C4-2B (cell line): ENCODE measurements around the gene SIT1.

ENCODE experiments used
- H3K27ac ChIP-seq: fragments of 450-650 bp; 2 replicates; pipeline ENCODE4 v1.5.1; 2017
- ZFX ChIP-seq: fragments of 450-650 bp; IDR thresholded peaks from 2 replicates; pipeline ENCODE4 v1.6.1; 2017
- TF ChIP-seq, protein P1 (sequence below): fragments of 450-650 bp; conservative IDR thresholded peaks from 2 replicates; pipeline ENCODE4 v1.5.1; 2017; ENCODE audit warnings: mild to moderate bottlenecking

The SIT1 gene

DNA sequence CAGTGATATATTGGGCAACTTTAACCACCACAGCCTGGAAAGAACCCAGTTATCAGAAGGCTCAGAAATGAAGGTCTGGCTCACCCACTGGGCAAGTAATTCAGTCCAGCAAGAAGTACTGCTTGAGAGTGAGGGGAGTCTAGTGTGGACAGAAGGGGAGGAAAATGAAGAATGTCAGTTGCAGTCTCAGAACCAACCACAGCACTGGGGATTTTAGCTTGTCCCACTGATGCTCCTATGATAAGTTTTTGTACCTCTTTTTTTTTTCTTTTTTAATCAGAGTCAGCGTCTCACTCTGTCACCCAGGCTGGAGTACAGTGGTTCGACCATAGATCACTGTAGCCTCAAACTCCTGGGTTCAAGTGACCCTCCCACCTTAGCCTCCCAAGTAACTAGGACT, 23.2 kb downstream of the SIT1 start:
- TF ChIP-seq, protein P1, sequence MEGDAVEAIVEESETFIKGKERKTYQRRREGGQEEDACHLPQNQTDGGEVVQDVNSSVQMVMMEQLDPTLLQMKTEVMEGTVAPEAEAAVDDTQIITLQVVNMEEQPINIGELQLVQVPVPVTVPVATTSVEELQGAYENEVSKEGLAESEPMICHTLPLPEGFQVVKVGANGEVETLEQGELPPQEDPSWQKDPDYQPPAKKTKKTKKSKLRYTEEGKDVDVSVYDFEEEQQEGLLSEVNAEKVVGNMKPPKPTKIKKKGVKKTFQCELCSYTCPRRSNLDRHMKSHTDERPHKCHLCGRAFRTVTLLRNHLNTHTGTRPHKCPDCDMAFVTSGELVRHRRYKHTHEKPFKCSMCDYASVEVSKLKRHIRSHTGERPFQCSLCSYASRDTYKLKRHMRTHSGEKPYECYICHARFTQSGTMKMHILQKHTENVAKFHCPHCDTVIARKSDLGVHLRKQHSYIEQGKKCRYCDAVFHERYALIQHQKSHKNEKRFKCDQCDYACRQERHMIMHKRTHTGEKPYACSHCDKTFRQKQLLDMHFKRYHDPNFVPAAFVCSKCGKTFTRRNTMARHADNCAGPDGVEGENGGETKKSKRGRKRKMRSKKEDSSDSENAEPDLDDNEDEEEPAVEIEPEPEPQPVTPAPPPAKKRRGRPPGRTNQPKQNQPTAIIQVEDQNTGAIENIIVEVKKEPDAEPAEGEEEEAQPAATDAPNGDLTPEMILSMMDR: no peak
- no peak for TF ChIP-seq ZFX
- no peak overlapping the region for H3K27ac ChIP-seq

DNA sequence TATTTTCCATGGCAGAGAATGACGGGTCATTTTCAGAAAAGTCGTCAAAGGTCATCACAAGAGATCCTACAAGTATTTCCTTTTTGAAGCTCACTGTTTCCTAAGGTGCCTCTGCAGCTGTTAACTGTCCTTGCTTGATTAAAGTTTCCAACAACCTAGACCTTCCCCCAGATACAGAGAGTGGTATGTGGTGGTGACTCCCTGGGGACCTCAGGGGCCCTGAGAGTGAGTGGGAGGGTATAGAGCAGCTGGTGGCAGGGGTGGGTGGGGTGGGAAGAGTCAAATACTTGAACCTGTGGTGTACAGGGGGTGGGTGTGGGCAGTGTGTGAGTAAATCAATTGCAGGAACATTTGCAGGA, 31.0 kb downstream of the SIT1 start:
- TF ChIP-seq, protein P1: no peak
- TF ChIP-seq ZFX: no peak
- H3K27ac ChIP-seq: no peak overlapping the region

DNA sequence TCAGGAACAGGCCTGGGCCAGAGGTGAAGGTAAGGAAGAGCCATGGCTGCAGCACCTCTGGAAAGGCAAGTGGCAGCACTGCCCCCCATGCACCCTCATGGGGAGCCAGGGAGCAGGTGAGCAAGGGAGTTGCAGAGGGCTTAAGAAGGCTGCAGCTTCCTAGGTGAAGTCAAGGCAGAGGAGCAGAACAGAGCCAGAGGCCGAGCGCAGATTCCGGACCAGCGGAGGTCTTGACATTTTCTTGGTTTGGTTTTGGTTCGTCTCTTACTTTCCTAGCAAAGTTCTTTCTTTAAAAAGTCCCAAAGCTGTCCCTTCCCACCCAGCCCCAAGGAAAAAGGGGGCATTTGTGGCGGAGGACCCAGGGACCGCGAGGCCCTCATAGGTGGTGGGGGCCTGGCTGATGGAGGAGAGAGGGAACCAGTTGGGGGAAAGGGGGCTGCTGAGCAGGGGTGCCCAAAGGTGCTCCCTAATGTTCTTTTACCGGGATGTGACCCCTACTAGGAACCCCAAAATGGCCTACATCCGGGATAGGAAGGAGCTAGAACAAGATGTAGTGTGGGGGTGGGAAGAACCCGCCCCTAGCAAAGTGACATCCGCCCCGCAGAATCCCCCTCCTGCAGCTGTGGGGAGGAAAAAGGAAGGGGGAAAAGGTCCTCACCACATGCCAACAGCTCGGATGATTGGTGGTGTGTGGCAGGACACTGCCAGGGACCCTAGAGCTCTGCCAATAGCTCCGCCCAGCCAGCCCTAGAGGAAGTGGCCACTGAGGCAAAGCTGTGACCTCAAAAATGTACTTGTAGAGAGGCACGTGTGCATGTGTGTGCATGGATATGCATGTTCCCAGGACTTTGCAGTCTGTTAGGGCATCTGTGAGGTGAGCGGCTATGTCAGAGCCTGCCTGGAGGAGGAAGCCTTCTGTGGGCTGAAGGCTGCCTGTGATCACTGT, 31.6 kb downstream of the SIT1 start:
- no peak overlapping the region for H3K27ac ChIP-seq

DNA sequence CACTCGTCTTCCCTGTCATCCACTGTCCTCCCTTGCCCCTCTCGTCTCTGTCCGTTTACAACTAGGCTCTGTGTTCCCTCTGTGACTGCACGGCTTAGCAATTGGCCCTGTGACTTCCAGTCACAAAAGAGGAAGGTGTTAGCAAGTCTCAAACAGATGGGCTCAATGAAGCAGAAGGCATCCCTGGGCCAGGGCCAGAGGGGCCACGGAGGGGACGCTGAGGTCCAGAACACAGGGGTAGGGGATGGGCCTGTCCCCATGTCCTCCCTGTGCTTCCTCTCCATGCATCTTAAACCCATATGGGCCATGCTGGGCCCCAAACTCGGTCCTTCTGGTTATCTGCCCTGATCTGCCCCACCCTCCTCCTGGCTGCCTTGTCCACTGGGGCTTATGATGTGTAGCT, 32.4 kb downstream of the SIT1 start, which contains the start of gene CD72:
Gene CD72, minus strand, starts transcription at position 89 of the 403 bp plus-strand sequence. CDS start 110 bp downstream, outside the sequence.
- H3K27ac ChIP-seq: no peak within 1 kb of the TSS
- TF ChIP-seq, protein P1: no peak
- no peak for TF ChIP-seq ZFX

More for the DNA sequence above, 31.6 kb downstream of the SIT1 start:
- TF ChIP-seq, protein P1: no peak
- TF ChIP-seq ZFX: no peak

DNA sequence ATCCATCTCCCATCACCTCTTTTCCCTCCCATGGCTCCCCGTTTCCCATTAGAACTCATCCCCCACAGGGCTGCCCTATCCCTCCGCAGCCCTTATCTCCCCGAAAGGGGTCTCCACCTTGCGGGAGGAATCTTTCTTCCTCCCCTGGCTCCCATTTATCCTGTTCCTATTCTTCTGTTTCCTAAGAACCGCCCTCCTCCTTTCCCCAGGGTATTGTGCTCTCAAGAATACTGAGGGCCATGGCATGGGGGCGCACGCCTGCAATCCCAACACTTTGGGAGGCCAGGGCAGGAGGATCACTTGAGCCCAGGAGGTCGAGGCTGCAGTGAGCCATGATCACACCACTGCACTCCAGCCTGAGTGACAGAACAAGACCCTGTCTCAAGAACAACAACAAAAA, 33.2 kb downstream of the SIT1 start:
- no peak overlapping the region for H3K27ac ChIP-seq
- no peak for TF ChIP-seq ZFX
- TF ChIP-seq, protein P1: no peak

DNA sequence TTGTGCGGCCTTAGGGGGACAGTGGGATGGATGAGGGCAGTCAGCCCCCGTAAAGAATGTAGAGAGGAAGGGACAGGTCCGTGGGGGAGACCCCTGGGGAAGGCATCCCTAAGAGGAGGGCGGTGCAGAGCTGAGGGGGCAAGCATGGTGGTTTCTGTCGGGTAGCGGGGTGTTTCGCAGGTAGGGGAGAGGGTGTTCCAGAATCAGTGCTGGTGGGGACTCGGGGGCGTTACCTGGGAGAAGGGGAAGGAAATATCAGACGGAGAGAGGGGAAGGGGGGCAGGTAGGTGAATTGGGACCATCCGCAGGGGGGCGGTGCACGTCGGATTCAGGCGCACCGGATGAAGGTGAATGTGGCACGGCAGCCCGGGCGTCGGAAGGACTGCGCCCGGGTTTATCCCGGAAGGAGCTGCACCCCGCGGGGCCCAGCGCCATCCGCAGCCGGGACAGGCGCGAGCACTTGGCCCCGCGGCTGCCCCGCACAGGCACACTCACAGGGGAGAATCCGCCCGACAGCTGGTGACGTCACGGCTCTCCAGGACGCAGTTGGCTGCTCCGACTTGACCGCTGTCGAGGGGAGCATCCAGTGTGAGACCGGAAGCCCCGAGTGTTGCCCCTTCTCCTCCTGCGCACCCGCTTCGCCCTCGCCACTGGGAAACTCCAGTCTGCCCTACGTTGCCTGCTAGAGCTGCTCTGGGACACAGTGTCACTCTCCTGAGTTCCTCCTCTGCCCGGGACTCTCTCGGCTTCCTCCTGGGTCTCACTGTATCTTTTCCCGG, 33.9 kb downstream of the SIT1 start:
- no peak overlapping the region for H3K27ac ChIP-seq
- TF ChIP-seq, protein P1: no peak
- TF ChIP-seq ZFX: no peak
